ENCODE data around the gene SLC9A3.
"Not testable (repeated sequence)": the region's sequence is repeated elsewhere in the genome, so short reads cannot be mapped to it uniquely, and the experiment has no call there.

SLC9A3 gene

DNA sequence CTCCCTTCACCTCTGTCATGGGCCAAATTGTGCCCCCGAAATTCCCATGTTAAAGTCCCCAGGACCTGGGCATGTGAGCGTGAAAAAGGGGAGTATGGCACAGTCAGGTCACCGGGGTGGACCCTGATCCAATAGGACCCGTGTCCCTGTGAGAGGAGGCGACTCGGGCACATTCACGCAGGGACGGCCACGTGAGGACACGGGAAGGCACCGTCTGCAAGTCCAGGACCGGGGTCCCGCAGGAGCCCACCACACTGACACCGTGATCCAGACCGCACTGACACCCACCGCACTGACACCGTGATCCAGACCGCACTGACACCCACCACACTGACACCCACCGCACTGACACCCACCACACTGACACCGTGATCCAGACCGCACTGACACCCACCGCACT, 37.7 kb downstream of the SLC9A3 start:
- DNase-seq, result not testable (repeated sequence)

DNA sequence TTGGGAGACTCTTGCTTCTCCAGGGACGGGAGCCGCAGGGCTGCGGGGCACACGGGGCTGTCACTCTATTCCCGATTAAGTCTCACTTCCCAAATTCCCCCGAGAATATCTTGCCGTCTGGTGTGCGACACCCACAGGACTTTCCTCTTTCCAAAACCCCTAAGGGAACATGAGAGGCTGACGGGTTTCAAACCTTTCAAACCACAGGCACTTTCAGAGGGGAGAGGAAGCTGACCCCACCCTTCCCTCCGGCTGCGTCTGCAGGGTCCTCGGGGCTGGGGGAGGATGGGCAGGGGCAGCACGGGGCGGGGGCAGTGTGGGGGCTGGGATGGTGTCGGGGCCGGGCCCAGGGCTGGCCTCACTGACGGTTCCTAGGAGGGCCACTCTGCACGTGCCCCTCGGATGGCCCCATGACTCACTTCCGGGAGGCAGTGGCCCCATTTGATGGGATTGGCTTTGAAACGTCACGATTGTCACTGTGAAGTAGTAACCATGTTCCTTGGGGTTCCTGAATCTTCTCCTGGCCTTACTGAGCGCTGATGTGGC, 38.2 kb downstream of the SLC9A3 start:
- no peak for DNase-seq

DNA sequence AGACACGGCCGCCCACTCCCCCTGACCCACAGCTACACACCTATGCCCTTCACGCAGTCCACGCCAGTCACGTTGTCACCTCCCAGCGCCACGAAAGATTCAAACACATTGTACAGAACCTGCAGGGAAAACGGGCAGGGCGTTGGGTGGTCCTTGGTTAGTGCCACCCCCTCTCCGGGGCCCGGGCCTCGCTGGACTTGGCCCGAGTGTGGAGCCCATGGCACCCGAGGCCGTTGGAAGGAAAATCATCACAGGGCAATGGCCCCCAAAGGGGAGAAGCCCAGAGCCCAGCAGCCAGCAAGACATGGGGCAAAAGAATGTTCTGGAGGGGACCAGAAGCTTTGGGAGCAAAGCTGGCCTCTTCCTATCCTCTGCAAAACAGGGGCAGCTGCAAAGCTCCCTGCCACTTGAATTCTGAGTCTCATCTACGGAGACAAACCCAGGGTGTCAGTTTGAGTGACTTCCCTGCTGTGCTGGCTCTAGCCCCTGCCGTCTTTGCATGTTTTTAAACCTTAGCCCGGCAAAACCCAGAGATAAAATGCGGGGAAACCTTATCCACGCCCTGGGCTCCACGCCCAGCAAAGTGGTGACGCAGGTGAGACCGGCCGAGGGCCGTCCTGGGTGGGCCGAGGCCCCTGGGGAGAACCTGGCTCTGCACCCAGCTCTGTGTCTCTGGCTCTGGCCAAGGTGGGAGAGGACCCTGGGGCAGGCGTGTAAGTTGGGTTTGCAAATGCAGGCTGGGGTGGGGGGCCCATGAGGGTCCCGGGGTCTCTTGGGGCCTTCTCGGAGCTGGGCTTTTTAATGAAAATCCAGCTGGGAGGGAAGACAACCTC, 38.9 kb downstream of the SLC9A3 start:
- DNase-seq, result no peak

DNA sequence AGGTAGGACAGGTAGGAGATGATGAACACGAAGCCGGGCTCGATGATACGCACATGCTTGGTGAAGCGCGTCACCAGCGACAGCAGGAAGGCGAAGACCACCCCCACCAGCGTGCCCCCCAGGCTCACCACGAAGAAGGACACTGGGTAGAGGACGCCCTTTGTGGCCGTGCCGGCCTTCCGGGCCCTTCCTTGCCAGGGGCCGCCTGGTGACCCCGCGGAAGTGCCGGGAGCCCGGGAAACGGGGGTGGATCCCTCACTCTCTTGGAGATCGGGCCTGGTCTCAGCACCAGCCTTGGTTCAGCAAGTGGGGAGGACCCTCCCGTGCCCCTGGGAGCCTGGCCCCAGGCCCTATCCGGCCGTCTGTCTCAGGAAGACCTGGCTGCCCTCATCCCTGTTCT, 39.7 kb downstream of the SLC9A3 start:
- no peak for DNase-seq

DNA sequence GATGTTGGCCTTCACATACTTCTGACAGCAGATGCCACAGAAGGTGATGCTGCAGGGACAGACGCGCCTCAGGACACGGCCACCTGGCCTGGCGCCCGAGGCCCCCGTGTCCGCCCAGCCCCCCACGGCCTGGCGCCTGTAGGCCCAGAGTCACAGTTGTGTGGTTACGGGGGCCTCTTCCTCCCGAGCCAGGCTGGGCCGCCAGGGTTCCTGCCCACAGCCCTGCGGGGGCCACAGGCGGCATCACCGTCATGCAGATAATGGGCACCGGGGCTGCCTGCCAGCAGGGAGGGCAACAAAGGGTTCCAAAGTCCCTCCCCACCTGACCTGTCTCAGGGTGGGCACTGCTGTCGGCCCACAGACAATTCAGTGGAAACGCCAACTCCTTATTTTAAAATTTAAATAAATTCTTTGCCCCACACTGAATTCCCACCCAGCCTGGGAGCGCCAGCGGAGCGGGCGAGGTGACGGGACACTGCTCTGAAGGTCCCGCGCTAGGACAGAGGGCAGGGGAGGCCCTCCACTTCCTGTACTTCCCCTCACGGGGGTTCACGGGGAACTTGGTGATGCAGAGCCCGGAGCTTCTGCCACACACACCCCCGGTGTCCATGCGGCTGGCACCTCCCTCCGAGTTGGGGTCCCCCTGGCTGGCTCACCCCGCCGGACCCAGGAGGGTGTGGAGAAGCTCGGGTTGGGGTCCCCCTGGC, 40.7 kb downstream of the SLC9A3 start:
- no peak for DNase-seq

DNA sequence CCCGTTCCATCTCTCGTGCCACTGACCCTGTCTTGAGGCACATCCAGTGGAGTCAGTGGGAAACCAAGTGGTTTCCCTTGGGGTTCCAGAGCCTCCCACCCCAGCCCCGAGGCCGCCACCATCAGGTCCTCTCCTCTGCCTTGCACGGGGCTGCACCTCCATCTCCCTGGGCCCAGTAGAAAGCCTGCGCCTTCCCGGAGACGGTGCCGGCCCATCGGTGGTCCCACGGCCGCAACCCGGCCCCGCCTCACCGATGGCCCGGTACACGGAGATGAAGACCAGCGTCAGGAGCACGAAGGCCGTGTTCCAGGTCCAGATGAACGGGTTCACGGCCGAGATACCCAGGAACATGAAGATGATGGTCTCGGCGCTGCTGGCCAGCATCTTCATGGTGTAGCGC, 41.2 kb downstream of the SLC9A3 start:
- no peak for DNase-seq

DNA sequence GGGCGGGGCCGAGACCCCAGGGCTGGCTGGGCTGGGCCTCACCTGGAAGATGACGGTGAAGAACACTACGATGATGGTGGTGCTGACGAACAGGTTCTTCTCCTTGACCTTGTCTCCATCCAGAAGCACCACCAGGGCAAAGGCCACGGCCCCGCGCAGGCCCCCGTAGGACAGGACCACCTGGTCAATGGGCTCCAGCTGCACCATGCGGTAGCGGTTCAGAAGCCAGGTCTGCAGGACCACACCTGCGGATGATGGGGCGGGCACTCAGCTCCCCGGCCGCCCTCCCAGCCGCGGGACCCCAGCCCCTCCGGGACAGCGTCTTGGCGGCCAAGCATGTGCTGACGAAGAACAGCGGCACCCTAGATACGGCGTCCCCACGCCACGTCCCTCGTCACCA, 41.7 kb downstream of the SLC9A3 start:
- no peak for DNase-seq

DNA sequence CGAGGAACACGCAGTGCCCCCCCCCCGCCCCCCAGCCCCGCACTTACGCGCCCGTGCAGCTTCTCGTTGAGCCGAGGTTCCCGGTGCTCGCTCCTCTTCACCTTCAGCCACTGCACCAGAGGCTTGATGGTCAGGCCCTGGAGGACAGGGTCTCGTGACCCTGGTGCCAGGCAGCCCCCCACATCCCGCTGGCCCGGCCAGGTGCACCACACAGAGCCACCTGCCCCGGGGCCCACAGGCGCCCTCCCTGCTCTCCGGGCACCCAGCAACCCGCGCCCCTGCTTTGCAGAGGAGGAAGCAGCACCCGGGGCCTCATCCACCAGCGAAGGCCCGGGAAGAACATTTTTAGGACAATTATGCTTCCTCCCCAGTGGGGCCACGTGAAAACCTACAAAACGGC, 42.2 kb downstream of the SLC9A3 start:
- no peak for DNase-seq

DNA sequence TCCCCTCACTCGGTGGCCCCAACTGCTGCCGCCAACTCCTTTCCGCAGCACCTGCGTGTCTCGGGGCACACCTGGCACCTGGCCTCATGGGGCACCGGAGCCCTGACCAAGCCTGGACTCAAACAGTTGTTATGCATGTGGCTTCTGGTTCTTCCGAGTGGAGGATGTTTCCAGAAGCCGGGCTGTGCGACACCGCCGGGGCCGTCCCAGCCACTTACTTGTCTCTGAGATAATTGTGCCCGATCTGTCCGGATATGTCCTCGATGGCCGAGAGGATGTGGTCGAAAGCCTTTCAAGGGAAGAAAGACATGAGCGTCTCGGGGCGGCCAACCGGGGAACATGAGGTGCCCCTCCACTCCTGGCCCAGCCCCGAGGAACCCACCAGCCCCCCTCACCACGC, 42.9 kb downstream of the SLC9A3 start:
- DNase-seq, result no peak

DNA sequence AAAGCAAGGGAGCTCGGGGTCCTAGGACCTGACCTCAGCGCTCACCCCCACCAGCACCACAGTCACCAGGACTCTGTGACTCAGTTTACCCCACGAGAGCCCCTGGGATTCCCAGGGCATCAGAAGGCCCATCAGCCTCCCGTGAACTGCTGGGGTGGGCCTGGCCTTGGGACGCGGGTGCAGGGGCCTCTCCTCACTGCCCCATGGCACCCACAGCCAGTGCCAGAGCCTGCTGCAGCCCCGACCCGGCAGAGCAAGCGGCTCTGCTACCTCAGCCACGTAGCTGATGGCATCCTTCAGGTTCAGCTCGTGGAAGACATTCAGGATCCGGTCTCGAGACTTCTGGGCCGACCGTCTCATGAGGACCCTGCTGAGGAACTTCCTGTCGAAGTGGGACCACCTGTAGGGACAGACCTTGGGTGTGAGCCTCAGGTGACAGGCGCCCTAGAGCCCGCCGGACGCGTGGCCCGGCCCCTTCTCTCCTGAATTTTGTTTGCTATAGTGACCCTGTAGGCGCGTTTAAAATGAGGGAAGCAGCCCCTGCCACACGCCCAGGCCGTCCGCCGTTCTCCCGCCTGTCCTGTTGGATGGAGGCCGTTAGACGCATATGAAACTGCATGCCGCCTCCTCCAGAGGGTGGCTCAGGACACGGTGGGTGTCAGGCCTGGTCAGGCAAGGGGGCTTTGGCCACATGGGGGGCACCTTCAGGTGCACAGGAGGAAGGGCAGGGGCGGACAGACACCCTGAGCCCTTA, 44.5 kb downstream of the SLC9A3 start:
- DNase-seq, result no peak

DNA sequence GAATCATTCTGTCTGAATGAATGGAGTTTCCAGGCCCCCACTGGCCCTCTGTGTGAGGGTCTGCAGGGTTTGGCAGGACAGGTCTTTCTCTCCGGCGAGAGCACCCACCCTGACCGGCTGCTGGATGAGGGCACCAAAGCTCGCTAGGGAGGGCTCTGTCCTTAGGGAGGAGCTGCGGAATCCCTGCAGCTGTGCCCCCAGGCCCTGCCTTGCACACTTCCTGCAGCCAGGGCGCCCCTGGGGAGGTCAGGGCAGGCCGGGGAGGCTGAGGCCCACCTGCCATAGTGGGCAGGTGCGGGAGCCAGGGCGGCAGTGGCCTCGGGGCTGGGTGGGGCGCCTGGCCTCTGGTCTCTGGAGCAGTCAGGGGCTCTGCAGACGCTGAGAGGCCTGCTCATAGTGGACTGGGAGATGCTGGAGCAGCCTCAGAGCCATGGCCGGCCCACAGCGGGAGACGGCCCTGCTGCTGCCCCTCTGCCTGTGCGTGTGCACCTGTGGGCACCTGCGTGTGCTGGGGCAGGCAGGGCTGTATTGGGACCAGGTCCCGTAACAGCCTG, 45.2 kb downstream of the SLC9A3 start:
- DNase-seq, result no peak

DNA sequence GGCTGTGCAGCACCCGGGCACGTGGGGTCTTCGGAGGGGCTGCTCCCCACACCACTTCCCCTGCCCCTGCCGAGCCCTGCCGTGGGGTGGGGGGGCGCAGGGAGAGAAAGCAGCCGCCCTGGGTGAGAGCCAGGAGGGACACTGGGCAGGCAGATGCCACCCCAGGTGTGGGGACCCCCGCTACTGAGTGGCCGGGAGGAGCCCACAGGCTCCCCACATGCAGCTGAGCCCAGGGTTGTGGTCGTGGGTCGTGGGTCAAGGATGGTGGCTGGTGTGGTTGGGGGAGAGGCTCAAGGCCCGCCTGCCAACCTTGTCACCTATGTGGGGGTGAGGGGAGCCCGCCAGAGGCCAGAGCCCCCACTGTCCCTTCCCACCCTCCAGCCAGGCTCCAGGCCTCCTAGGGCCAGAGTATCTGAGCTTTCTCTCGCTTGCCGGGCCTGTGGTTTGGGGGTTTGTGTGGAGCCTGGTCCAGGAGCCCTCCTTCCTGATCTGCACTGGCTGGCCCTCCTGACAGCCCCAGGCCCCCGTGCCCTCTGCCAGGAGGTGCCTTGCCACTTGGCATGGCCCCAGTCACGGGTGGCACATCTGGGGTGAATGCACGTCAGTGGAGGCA, 45.8 kb downstream of the SLC9A3 start:
- DNase-seq, result no peak

DNA sequence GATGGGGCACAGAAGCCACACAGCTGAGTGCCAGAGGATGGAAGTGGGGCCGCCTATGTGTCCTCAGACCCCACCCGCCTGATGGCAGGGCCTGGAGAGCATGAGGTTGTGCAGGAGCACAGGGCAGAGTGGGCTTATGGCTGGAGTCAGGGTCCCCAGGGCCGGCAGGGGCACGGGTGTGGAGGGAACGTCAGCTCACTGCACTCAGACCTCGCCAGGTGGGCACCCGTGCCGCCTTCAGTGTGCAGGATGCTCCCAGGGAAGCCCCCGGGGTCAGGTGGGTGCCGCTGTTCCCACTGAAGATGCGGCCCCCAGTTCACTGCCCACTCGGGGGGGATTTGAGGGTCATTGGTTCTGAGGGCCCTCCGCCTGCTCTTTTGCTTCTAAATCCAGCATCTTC, 46.4 kb downstream of the SLC9A3 start:
- no peak for DNase-seq

DNA sequence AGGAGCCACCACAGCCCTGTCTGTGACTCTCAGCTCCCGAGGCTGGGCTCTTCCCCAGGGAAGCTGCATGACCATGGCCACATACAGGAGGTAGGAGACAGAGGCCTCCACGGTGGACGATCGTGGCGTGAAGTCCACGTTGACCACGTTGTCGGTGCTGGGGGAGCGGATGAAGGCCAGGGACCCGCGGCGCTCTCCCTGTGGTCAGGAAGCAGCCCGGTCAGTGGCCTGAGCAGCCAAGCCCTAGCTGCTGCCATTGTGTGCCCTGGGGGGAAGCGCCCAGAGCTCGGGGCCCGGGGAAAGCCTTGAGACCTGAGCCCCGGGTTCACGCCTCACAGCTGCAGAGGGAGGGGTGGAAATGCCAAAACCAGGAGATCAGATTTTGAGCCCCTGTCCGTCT, 47.0 kb downstream of the SLC9A3 start:
- DNase-seq, result no peak

DNA sequence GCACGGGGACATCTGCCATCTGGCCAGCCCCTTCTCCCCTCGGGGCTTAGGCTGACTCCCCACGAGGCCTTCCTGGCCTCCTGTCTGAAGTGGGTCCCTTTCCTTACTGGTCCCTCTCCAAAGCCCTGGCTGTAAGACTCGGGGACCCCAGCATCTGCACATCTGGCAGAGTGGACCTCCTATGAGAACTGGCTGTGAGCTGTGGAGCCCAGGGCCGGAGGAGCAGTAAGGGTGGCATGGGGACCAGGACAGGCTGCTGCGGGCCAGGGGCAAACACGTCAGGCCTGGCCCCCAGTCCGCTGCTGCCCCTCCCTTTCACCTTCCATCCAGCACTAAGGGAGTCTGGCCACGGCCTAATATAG, 47.5 kb downstream of the SLC9A3 start:
- no peak for DNase-seq

DNA sequence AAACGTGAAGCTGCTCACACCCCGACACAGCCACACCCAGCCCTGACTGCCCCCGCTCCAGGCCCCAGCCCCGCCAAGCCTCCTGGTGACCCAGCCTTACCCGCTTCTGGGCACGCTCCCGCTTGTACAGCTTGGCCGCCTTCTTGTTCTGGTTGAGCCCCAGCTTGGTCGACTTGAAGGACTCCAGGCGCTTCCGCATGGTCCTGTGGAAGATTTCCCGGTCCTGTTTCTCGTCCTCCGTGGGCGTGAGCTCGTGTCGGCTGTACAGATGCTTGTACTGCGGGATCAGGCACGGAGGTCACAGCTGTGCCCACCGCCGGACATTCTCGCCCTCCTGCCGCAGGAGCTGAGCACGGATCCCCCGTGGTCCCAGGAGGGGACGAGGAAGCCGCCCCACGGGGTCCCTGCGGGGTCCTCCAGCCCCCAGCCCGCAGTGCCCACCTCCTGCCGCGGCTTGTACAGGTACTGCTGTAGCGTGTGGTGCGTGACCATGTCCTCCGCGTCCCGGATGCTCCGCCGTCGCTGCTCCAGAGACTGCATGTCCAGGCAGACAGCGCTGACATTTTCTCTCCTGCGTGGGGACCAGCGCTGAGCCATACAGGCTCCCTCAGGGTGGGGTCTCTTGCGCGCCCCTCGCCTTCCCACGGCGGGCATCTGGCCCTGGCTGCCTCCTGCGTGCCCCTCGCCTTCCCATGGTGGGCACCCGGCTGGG, 48.0 kb downstream of the SLC9A3 start:
- no peak for DNase-seq

DNA sequence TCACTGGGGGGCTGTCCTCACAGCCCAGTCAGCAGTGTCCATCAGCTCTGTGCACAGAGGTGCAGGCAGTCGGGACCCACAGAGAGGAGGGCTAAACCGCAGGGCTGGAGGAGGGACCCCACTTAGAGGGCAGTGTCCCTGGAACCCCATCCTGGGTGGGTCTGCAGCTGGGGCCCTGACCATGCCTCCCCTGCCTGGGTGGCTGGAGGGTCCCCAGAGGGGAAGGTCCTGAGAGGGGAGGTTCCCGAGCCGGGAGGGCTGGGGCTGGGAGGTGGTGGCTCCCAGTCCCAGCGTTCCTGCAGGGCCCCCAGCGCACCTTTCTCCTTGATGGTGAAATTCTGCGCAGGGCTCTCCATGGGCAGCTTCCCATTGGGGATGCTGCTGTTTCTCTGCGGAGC, 48.5 kb downstream of the SLC9A3 start:
- DNase-seq, result no peak

DNA sequence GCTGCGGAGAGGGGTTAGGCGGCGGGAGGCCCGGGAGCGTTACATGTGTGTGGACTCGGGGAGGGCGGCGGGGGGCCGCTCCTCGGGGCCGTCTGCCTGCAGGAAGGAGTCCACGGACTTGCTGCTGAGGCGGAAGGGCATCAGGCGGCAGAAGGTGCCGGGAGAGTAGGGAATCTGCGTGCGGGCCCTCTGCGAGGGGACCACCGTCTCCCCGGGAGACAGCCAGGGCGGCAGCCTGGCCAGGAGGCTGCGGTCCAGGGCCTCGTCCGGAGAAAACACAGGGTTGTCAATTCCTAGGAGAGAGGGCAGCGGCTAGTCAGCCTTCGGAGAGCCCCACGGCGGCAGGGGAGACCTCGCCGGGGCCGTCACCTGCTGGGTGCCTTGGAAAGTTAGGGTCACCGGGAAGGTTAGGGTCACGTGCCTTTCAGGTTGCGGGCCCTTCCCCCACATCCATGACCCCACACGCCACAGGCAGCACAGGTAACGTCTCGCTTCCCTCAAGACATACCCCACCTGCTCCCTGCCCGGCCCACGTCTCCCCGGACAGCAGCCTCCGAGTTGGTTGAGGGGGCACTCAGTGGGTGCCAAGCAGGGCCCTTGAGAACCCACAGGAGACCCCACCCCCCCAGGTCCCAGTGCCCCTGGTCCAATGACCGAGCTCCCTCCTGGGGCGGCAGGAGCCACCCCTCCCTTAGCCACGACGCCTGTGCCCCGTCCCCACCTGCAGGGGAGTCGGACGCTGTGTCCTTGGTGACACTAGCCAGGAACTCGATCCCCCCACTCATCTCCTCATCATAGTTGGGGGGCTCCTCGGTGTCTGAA, 49.2 kb downstream of the SLC9A3 start:
- no peak for DNase-seq

DNA sequence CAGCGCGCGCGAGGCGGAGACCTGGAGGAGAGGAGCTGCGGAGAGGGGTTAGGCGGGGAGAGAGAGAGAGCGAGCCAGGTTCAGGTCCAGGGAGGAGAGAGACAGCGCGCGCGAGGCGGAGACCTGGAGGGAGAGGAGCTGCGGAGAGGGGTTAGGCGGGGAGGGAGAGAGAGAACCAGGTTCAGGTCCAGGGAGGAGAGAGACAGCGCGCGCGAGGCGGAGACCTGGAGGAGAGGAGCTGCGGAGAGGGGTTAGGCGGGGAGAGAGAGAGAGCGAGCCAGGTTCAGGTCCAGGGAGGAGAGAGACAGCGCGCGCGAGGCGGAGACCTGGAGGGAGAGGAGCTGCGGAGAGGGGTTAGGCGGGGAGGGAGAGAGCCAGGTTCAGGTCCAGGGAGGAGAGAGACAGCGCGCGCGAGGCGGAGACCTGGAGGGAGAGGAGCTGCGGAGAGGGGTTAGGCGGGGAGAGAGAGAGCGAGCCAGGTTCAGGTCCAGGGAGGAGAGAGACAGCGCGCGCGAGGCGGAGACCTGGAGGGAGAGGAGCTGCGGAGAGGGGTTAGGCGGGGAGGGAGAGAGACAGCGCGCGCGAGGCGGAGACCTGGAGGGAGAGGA, 49.9 kb downstream of the SLC9A3 start:
- not testable (repeated sequence) for DNase-seq

DNA sequence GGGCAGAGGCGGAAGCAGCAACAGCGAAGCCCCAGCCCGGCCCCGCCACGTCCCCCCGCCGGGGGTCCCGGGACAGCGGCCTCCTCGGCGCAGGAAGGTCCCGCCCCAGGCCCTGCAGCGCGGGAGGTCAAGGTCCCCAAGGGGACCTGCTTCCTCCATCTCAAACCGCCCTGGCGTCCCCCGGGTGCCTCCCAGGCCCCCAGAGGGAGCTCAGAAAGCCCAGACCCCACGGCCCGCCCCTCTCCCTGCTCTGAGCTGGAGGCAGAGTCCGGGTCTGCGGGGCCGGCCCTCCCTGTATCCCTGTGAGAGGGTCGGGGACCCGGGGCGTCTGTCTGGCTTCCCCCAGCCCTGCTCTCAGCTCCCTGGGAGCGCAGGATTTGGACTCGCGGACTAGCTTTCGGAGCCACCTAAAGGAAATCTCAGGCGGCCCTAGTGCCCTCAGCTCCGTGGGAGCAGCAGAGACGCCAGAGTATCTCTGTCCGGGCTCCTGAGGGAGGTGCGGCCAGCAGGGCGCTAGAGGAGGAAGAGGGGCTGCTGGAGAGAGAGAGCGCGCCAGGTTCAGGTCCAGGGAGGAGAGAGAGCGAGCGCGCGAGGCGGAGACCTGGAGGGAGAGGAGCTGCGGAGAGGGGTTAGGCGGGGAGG, 50.6 kb downstream of the SLC9A3 start:
- DNase-seq, result peak; percentile 5

Data from CD4-positive, alpha-beta T cell treated with Interleukin-4 for 4 hours (primary cell).